Esophagus muscularis mucosa (tissue), 4 donors: ENCODE data around the gene ITGA8. TPM values are rescaled to one million over a fixed set of nuclear protein-coding genes. Genes with fewer than 3 reads are reported as not detected.

Experiments used
- DNase-seq: peaks from one replicate; pipeline ENCODE4 v3.0.0-alpha.2; 2017; ENCODE audit errors: extremely low spot score
- H3K27ac ChIP-seq, 4 donors: fragments of 200-600 bp; sonication (generic); replicated peaks in 1 of 4; 1 replicate in 3 of 4; 2 replicates in 1 of 4; pipeline ENCODE4 v1.5.1; 2016 to 2019; ENCODE audit warnings: mild to moderate bottlenecking in 1 of 4
- H3K27me3 ChIP-seq, 4 donors: fragments of 200-600 bp; sonication (generic); one replicate each; pipeline versions ENCODE4 v1.5.1 to v1.6.0; 2016 to 2019
- H3K36me3 ChIP-seq, 4 donors: fragments of 200-600 bp; sonication (generic); one replicate each; pipeline ENCODE4 v1.5.1; 2016 to 2019
- H3K4me1 ChIP-seq, 4 donors: fragments of 200-600 bp; sonication (generic); one replicate each; pipeline ENCODE4 v1.5.1; 2016 to 2019
- H3K4me3 ChIP-seq, 4 donors: fragments of 200-600 bp; sonication (generic); 1 replicate in 2 of 4; 2 replicates in 2 of 4; pipeline ENCODE4 v1.5.1; 2016 to 2019; ENCODE audit warnings: mild to moderate bottlenecking in 4 of 4, moderate library complexity in 1 of 4
- H3K9me3 ChIP-seq, 4 donors: fragments of 200-600 bp; sonication (generic); 1 replicate in 3 of 4; 2 replicates in 1 of 4; pipeline ENCODE4 v1.5.1; 2016 to 2019
- EP300 ChIP-seq: sonication (generic); formaldehyde crosslinking; IDR thresholded peaks from one replicate; pipeline ENCODE4 v1.6.1; 2017; ENCODE audit warnings: antibody characterized with exemption
- POLR2A ChIP-seq: fragments of 450-650 bp; IDR thresholded peaks from one replicate; pipeline ENCODE4 v1.6.1; 2017; ENCODE audit warnings: antibody characterized with exemption, moderate library complexity, mild to moderate bottlenecking, low read depth
- POLR2AphosphoS5 ChIP-seq, 2 donors: sonication (generic); formaldehyde crosslinking; IDR thresholded peaks; one replicate each; pipeline ENCODE4 v1.6.1; 2017; ENCODE audit warnings: antibody characterized with exemption in 2 of 2
- WGBS: methylation state at CpG from one replicate; pipeline ENCODE4 v1.1.5; 2018; 5-methylcytosine and 5-hydroxymethylcytosine counted together
- intact Hi-C: fragments of 100-400 bp; cut with DNase I; formaldehyde crosslinking; loops from one replicate; pipeline ENCODE4 v1.15.1; 2023
- total RNA-seq, 4 donors: library from RNA; depleted of rRNA; stranded (reverse); fragments of >200 nt; gene quantifications; one replicate each; pipeline versions ENCODE4 v1.1.0 to v1.2.1, GENCODE V29; 2016
- TF ChIP-seq, protein P1 (sequence below), 3 experiments: fragments of 200-600 bp in 2 of 3; fragments of 450-650 bp in 1 of 3; sonication (generic) in 2 of 3; IDR thresholded peaks; one replicate each; pipeline ENCODE4 v1.5.1; 2017 to 2019; ENCODE audit warnings: antibody characterized with exemption in 3 of 3, mild to moderate bottlenecking in 2 of 3, moderate library complexity in 1 of 3

ITGA8 gene
- total RNA-seq, 4 donors from 2014 or later, result 26.2 to 113 (median 50.4) TPM

DNA sequence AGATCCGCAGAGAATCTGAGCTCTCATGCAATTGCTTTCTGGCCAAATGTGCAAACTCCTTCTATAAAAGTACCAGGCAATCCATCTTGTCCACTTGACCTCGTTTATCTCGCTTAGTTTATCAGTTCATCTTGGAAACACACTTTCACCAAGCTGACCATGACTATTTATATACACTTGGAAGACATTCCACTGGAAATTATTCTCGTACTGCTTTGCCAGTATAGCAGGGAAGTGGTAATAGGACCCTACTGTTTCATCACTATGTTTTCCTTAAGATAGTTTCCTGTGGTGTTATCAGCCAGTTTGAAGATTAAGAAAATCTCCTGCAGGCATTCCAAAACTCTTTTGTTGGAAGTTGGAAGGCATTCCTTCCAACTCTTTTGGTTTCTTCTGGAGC lies 233.3 kb downstream of the ITGA8 start:
- DNase-seq, result no peak
- Histone ChIP-seq H3K36me3 (no peaks in the 10 kb centered on the region), H3K4me1 (peaks cover 0 to 17% (median 15%) of the 10 kb centered on the region in 4 donors), H3K9me3 (no peaks in the 10 kb centered on the region), H3K27me3 (no peaks in the 10 kb centered on the region), H3K4me3 (no peak overlapping the region), H3K27ac (no peak overlapping the region)
- WGBS, result 29% methylated on average over 4 of the region's 4 CpGs
- intact Hi-C loops, result no loop called here
- TF ChIP-seq, protein P1, sequence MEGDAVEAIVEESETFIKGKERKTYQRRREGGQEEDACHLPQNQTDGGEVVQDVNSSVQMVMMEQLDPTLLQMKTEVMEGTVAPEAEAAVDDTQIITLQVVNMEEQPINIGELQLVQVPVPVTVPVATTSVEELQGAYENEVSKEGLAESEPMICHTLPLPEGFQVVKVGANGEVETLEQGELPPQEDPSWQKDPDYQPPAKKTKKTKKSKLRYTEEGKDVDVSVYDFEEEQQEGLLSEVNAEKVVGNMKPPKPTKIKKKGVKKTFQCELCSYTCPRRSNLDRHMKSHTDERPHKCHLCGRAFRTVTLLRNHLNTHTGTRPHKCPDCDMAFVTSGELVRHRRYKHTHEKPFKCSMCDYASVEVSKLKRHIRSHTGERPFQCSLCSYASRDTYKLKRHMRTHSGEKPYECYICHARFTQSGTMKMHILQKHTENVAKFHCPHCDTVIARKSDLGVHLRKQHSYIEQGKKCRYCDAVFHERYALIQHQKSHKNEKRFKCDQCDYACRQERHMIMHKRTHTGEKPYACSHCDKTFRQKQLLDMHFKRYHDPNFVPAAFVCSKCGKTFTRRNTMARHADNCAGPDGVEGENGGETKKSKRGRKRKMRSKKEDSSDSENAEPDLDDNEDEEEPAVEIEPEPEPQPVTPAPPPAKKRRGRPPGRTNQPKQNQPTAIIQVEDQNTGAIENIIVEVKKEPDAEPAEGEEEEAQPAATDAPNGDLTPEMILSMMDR (IDR thresholded peaks at IDR 0.05), result no peak
- TF ChIP-seq POLR2AphosphoS5 (IDR thresholded peaks at IDR 0.05) (no peak), EP300 (no peak)

DNA sequence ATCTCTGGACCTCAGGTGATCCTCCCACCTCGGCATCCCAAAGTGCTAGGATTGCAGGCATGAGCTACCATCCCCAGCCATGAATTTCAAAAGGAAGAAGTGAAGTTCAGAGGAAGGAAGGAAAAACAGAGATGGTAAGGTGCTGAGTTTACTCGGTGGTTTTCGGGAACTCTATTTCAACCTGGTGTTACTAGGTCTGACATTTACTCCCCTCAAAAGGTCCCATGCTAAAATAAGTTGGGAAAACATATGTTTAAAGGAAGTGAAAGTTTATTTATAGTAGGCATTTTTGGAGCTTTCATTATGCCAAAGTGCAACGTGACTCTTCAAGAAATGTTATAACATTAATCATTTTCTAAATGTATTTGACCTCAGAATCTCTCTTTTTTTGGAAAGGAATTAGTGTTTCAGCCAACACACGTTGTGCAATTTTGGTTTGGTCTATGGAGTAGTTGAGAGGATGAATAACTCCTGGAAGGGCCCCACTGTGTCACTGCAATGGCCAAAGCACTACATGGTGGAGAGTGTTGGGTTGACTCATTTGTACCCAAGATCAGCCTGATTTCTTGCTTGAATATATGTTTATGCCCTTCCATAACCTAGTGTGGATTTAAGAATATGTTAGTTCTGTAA lies 233.9 kb downstream of the ITGA8 start:
- Histone ChIP-seq H3K9me3 (no peaks in the 10 kb centered on the region), H3K4me1 (peaks cover 0 to 17% (median 15%) of the 10 kb centered on the region in 4 donors), H3K4me3 (no peak overlapping the region), H3K36me3 (no peaks in the 10 kb centered on the region), H3K27ac (no peak overlapping the region), H3K27me3 (no peaks in the 10 kb centered on the region)
- TF ChIP-seq POLR2A (no peak), POLR2AphosphoS5 (IDR thresholded peaks at IDR 0.05) (no peak), EP300 (no peak)
- no peak for DNase-seq
- WGBS, result 43% methylated on average over 5 of the region's 5 CpGs
- intact Hi-C loops, result no loop called here

DNA sequence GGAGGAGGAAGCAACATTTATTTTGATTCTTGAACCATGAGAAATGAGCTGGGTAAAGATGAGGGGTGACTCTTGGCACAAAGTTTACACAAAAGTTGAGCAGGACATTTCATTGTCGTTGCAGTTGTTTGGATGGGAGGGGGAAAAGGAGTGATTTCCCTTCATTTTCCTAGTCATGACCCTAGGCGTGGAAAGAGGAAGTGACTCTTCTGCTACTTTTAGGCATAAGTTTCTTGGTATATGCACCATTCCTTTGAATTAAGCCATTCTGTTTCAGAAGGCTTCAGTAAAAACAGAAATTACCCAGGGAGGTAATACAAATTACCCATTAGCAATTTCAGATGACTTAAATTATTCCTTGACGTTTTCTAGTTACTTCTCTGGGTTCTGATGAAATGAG lies 234.7 kb downstream of the ITGA8 start:
- H3K4me1 ChIP-seq, result peaks cover 0 to 17% (median 15%) of the 10 kb centered on the region in 4 donors
- intact Hi-C loops, result no loop called here
- H3K27ac ChIP-seq, result no peak overlapping the region
- TF ChIP-seq POLR2A, result no peak
- TF ChIP-seq, protein P1 (IDR thresholded peaks at IDR 0.05), result no peak
- no peak for TF ChIP-seq EP300
- no peak for TF ChIP-seq POLR2AphosphoS5 (IDR thresholded peaks at IDR 0.05)
- no peaks in the 10 kb centered on the region for H3K27me3 ChIP-seq
- no peaks in the 10 kb centered on the region for H3K36me3 ChIP-seq
- no peak overlapping the region for H3K4me3 ChIP-seq
- H3K9me3 ChIP-seq, result no peaks in the 10 kb centered on the region
- no peak for DNase-seq
- WGBS, result 34% methylated on average over 3 of the region's 3 CpGs

DNA sequence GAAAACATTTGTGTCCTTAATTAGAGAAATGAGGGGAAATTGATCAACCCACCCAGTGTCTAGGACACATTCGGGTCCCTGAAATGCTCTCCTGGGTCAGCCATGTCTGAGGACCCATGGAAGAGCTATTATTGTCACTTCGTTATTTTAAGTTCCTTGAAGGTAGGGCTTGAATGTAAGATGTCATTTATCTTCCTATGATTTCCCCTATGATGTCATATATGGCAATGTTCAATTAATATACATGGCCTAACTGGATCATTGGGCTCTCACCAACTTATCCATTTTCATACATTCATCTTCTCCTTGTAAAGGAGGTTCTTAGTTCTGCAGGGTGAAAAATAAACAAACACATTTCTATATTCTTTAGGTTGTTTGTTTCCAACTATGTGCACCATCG lies 235.6 kb downstream of the ITGA8 start:
- Histone ChIP-seq H3K27ac (no peak overlapping the region), H3K27me3 (no peaks in the 10 kb centered on the region), H3K4me1 (peaks cover 0 to 17% (median 15%) of the 10 kb centered on the region in 4 donors), H3K36me3 (no peaks in the 10 kb centered on the region), H3K4me3 (no peak overlapping the region), H3K9me3 (no peaks in the 10 kb centered on the region)
- 71% methylated on average over 3 of the region's 3 CpGs for WGBS
- intact Hi-C loops, result no loop called here
- DNase-seq, result no peak
- TF ChIP-seq POLR2AphosphoS5 (IDR thresholded peaks at IDR 0.05) (no peak), EP300 (no peak), POLR2A (no peak)
- TF ChIP-seq, protein P1 (IDR thresholded peaks at IDR 0.05), result no peak

DNA sequence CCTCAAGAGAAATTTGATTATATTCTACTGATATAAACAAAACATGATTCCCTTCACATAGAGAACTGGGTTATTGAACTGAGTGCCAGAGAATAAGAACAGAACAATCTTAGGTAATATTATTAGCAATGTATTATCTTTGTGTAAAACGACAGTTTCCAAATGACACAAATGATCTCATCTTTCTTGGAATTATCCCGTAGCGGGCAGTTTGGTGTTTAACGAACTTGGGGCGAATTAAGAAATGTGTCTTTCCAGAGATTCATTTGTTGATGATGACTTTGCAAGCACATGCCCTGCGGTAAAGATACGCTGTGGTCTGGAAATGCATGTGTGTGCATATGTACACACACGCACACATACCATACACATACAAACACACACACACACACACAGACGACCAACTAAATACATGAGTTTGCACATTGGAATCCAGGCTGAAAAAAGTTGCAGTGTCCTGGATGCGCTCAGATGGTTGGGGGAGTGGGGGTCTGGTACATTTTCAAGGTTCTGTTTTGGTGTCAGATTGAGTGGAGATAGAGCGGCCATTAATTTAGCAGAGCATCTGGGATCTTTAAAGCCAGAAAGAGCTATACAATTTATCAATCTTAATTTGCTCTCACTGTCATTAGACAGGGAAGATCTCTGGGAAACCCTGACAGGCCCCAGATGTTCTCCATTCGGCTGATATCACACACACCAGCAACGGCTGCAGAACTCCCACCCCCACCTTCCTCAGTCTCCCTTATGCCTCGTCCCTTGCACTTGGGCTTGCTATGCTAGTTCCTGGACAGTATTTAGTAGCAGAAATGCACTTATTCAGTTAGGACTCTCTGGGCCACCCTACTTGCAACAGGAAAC lies 236.3 kb downstream of the ITGA8 start:
- H3K4me3 ChIP-seq, result no peak overlapping the region
- no peaks in the 10 kb centered on the region for H3K36me3 ChIP-seq
- intact Hi-C loops, result no loop called here
- no peaks in the 10 kb centered on the region for H3K27me3 ChIP-seq
- peaks cover 0 to 17% (median 15%) of the 10 kb centered on the region in 4 donors for H3K4me1 ChIP-seq
- TF ChIP-seq POLR2AphosphoS5 (IDR thresholded peaks at IDR 0.05), result no peak
- no peak for TF ChIP-seq POLR2A
- TF ChIP-seq, protein P1 (IDR thresholded peaks at IDR 0.05), result no peak
- no peak for TF ChIP-seq EP300
- WGBS, result 73% methylated on average over 14 of the region's 14 CpGs
- no peak overlapping the region for H3K27ac ChIP-seq
- no peaks in the 10 kb centered on the region for H3K9me3 ChIP-seq
- no peak for DNase-seq
